ENCODE data around the gene CCDC192.

GRCh38 chr5:127979475-127979874 lies 276.3 kb downstream of the CCDC192 start:
- no peak for TF ChIP-seq PATZ1 (CRISPR knock-in tag; IDR thresholded peaks at IDR 0.05; ENCODE audit: borderline replicate concordance)
- no peak for TF ChIP-seq CSDC2 (CRISPR knock-in tag; IDR thresholded peaks at IDR 0.05)
- no peak for TF ChIP-seq ZFP30 (CRISPR knock-in tag; IDR thresholded peaks at IDR 0.05)
- no peak for TF ChIP-seq ZNF70 (CRISPR knock-in tag; IDR thresholded peaks at IDR 0.05)
- TF ChIP-seq SNAI2 (CRISPR knock-in tag; IDR thresholded peaks at IDR 0.05): no peak
- TF ChIP-seq CSRNP3 (CRISPR knock-in tag; IDR thresholded peaks at IDR 0.05): no peak
- TF ChIP-seq CREB5 (CRISPR knock-in tag; IDR thresholded peaks at IDR 0.05; ENCODE audit: low read depth): no peak
- TF ChIP-seq OSR1 (CRISPR knock-in tag; IDR thresholded peaks at IDR 0.05): no peak

Data from SK-N-SH treated with all-trans-retinoic acid at 6 μM for 48 hours (cell line).